ENCODE data around the gene IFIT2. TPM values are rescaled to one million over a fixed set of nuclear protein-coding genes. Genes with fewer than 3 reads are reported as not detected.

Gene IFIT2
- total and polyA plus RNA-seq, 8 donors = 0.45 to 5.0 (median 1.6) TPM; not detected in 1

GRCh38 chr10:89269433-89270152 is 32.3 kb upstream of the IFIT2 start:
- 86 to 96% (median 93%) methylated on average over 3 of the region's 3 CpGs for WGBS, 5 donors
- H3K36me3 ChIP-seq = no peaks in the 10 kb centered on the region
- TF ChIP-seq POLR2A (IDR thresholded peaks at IDR 0.05) = no peak
- TF ChIP-seq CTCF (IDR thresholded peaks at IDR 0.05) = no peak
- no peak for TF ChIP-seq POLR2AphosphoS5 (IDR thresholded peaks at IDR 0.05)
- TF ChIP-seq EP300 (IDR thresholded peaks at IDR 0.05) = no peak
- no peak overlapping the region for H3K4me3 ChIP-seq
- intact Hi-C loops (cut with DNase I; ENCODE audit: low total_unique reads) = no loop called here
- no peak for DNase-seq
- no peaks in the 10 kb centered on the region for H3K27me3 ChIP-seq
- H3K27ac ChIP-seq = no peak overlapping the region
- H3K9me3 ChIP-seq = no peaks in the 10 kb centered on the region
- no peaks in the 10 kb centered on the region for H3K4me1 ChIP-seq

GRCh38 chr10:89270153-89270483 is 31.7 kb upstream of the IFIT2 start:
- H3K27me3 ChIP-seq = no peaks in the 10 kb centered on the region
- no peak for DNase-seq
- H3K36me3 ChIP-seq = no peaks in the 10 kb centered on the region
- H3K27ac ChIP-seq = no peak overlapping the region
- intact Hi-C loops (cut with DNase I; ENCODE audit: low total_unique reads) = no loop called here
- TF ChIP-seq POLR2A (IDR thresholded peaks at IDR 0.05) (no peak), CTCF (IDR thresholded peaks at IDR 0.05) (no peak)
- H3K9me3 ChIP-seq = no peaks in the 10 kb centered on the region
- peaks cover 0 to 2% (median 0%) of the 10 kb centered on the region in 4 donors for H3K4me1 ChIP-seq
- no peak overlapping the region for H3K4me3 ChIP-seq

GRCh38 chr10:89271532-89271931 is 30.3 kb upstream of the IFIT2 start:
- Histone ChIP-seq H3K4me1 (peaks cover 0 to 5% (median 0%) of the 10 kb centered on the region in 4 donors), H3K4me3 (no peak overlapping the region), H3K27me3 (no peaks in the 10 kb centered on the region), H3K9me3 (no peaks in the 10 kb centered on the region), H3K27ac (no peak overlapping the region), H3K36me3 (no peaks in the 10 kb centered on the region)
- intact Hi-C loops (cut with DNase I; ENCODE audit: low total_unique reads) = no loop called here
- 70 to 93% (median 88%) methylated on average over 2 of the region's 2 CpGs for WGBS, 5 donors
- no peak for DNase-seq
- no peak for TF ChIP-seq EP300 (IDR thresholded peaks at IDR 0.05)
- no peak for TF ChIP-seq CTCF (IDR thresholded peaks at IDR 0.05)
- TF ChIP-seq POLR2A (IDR thresholded peaks at IDR 0.05) = no peak
- TF ChIP-seq POLR2AphosphoS5 (IDR thresholded peaks at IDR 0.05) = no peak

- Histone ChIP-seq H3K36me3 (no peaks in the 10 kb centered on the region), H3K9me3 (no peaks in the 10 kb centered on the region), H3K27ac (no peak overlapping the region), H3K27me3 (no peaks in the 10 kb centered on the region), H3K4me3 (no peak overlapping the region), H3K4me1 (peaks cover 0 to 20% (median 13%) of the 10 kb centered on the region in 4 donors)
- 71 to 95% (median 85%) methylated on average over 2 of the region's 2 CpGs for WGBS, 5 donors
- no peak for DNase-seq
- TF ChIP-seq EP300 (IDR thresholded peaks at IDR 0.05) (no peak), POLR2AphosphoS5 (IDR thresholded peaks at IDR 0.05) (no peak), POLR2A (IDR thresholded peaks at IDR 0.05) (no peak), CTCF (IDR thresholded peaks at IDR 0.05) (no peak)
- intact Hi-C loops (cut with DNase I; ENCODE audit: low total_unique reads) = no loop called here
Measured at GRCh38 chr10:89273680-89274079, 28.2 kb upstream of the IFIT2 start.
